Stimulated activated CD8-positive, alpha-beta memory T cell treated with anti-CD3 and anti-CD28 coated beads, Interleukin-2, amount 100 ng/mL, for 48 hours (primary cell): Measurements from ENCODE around the gene ACER3.
"Not testable (repeated sequence)": the region's sequence is repeated elsewhere in the genome, so short reads cannot be mapped to it uniquely, and the experiment has no call there.

ENCODE experiments used
- DNase-seq, 2 donors: peaks; one replicate each; pipeline ENCODE4 v3.0.0-alpha.2; 2020; ENCODE audit warnings: low read depth in 2 of 2

ACER3 gene

GRCh38 chr11:77038029-77038824 is 177.5 kb downstream of the ACER3 start:
- no peak for DNase-seq

GRCh38 chr11:77038825-77039326 is 178.2 kb downstream of the ACER3 start:
- DNase-seq = no peak

- no peak for DNase-seq
Measured at GRCh38 chr11:77039491-77040400, 179.0 kb downstream of the ACER3 start.

- DNase-seq = no peak
Measured at GRCh38 chr11:77040401-77040777, 179.7 kb downstream of the ACER3 start.

GRCh38 chr11:77040889-77041288 is 180.2 kb downstream of the ACER3 start:
- DNase-seq = no peak

- no peak for DNase-seq
Measured at GRCh38 chr11:77042111-77042726, 181.5 kb downstream of the ACER3 start.

GRCh38 chr11:77044356-77044755 is 183.6 kb downstream of the ACER3 start:
- DNase-seq = no peak

- DNase-seq = no peak
Measured at GRCh38 chr11:77044886-77045285, 184.2 kb downstream of the ACER3 start.

- DNase-seq = peak in 1 of 2 donors; percentile 45
Measured at GRCh38 chr11:77046060-77046501, 185.4 kb downstream of the ACER3 start.

DNA sequence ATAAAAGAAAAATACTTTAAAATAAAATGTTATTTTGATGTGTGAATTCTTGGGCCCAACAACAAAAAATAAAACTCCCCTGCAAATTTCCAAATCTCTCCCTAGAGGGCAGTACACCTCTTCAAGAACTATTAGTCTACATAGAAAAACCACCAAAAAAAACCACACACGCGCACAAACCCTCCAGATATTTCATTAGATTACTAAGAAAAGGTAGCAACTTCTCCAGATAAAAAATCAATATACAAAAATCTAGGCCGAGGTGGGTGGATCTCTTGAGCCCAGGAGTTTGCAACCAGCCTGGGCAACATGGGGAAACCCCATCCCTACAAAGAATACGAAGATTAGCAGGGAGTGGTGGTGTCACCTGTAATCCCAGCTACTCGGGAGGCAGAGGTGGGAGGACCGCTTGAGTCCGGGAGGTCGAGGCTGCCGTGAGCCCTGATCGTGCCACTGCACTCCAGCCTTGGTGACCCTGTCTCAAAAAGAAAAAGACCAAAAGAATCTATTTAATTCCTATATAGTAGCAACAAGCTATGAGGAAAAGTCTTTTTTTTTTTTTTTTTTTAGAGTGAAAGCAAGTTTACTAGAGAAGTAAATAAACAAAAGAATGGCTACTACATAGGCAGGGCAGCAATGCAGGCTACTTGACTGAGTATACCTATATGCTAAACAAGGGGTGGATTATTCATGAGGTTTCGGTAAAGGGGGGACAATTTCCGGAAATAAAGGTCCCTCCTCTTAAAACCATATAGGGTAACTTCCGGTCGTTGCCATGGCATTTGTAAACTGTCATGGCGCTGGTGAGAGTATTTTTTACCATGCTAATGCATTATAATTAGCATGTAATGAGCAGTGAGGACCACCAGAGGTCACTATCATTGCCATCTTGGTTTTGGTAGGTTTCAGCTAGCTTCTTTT is 186.5 kb downstream of the ACER3 start:
- DNase-seq = no peak

GRCh38 chr11:77047928-77048446 is 187.3 kb downstream of the ACER3 start:
- DNase-seq = not testable (repeated sequence)

DNA sequence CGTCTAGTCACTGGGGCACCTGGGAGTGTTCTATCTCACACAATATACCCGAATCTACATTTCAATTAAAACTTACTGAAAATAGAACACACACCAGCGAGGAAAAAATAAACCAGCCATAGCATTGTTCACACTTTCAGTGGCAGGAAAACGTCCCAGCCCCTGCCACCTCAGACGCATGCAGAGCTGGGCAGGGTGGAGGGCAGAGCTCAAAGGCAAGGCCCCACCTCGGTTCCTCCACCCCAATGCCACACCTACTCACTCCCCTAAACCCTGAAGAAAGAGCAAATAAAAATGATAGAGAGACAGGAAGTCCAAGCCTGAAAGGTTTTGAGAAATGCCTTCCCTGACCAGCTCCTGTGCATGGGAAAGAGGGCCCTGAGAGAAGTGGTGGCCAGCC is 188.3 kb downstream of the ACER3 start:
- DNase-seq = no peak

DNA sequence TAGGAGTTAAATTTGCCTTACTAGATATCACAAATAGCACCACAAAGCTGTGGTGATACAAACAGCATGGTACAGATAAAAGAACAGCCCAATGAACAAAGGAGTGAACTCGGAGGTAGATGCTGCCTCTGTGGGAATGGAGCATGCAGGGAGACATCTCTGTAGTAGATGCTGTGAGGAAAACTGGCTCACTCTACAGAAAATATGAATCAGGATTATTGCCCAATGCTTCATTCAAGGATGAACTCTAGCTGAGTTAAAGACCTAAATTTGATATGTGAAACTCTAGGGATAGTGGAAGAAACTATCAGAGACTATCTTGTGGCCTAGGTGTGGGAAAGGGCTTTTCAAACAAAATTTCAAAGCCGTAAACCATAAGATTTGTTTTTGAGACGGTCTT is 190.8 kb downstream of the ACER3 start:
- no peak for DNase-seq

DNA sequence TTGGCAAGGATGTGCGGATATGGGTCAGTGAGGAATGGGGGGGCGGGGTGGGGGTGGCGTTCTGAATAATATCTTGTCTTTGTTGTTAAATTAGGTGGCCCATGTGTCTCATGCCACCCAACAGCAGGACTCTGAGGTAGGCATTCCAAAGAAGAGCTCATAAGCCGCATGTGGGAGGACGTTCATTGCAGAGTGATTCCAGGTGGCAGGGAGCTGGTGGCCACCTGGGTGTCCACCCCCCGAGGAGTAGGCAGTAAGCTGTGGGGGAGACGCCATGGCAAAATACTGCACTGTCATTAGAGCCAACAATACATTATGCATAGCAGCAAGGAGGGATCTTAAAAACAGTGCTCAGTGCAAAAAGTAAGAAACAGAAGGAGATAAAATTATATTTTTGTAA is 191.8 kb downstream of the ACER3 start:
- DNase-seq = no peak

DNA sequence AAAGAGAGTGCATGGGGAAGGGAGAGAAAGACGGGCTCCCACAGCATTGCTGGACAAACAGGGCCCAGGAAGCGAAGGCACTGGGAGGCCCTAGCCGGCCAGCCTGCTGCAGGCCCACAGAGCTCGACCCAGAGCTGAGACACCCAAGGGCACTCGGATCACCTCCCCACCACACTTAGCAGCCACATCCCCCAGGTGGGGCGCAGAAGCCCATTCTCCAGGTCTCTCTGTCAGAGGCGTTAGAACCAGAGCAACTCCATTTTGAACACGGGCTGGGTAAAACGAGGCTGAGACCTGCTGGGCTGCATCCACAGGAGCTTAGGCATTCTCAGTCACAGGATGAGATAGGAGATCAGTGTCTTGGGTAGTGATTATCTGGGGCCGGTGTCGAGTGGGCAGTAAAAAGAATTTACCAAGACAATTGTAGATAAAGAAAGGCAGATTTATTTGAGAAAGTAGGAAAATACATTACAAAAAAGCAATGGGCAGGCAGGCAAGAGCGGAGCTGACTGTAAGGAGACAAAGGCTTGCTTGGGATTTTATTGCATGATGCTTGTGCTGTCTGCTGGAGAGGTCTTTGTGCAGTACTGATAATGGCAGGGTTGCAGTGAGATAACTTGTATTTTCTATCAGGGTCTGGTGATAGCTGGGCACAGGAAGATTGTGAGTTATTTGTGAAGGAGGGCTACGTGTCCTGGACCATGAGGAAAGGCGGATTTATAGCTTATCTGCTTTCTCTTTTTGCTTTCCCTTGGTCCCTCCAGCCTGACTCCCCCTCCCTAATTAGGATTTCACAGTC is 192.7 kb downstream of the ACER3 start:
- DNase-seq = no peak

- no peak for DNase-seq
Measured at GRCh38 chr11:77054084-77054483, 193.4 kb downstream of the ACER3 start.

DNA sequence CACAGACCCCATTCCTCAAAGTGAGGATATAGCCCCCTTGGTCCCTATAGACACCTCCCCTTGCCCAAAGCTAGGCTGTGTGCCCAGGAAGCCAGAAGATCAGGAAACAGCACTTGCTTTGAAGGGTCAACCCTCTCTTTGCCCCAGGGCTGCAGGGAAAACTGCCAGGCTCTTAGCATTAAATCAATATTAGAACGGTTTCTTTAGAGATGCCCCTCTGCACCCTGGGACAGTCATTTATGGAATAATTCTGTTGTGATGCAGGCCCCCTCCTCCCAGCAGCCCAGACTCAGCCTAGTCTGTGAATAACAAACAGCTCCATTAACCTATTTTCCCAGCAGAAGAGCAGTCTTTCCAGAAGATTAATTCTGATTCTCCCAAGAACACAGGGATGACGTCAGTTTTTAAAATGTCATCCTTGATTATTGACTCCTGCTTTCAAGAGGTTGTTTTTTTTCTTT is 194.4 kb downstream of the ACER3 start:
- DNase-seq = no peak

DNA sequence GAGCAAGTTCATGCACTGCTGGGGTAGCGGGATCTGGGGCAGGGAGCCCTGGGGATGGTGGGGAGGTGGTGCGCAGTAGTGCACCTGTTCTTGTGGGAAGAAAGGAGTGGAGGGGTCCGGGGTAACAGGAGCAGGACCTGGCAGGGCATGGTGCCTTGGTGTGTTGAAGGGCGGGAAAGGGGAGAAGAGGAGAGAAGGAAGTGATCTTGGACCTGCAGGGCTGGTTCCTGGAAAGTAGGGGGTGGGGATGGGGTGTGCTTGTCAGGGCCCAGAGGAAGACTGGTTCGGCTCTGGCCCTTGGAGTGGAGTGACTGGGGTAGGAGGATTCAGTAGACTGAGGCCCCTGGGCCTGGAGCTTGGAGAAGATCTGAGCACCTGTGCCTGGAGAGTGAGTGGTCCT is 195.2 kb downstream of the ACER3 start:
- DNase-seq = no peak

DNA sequence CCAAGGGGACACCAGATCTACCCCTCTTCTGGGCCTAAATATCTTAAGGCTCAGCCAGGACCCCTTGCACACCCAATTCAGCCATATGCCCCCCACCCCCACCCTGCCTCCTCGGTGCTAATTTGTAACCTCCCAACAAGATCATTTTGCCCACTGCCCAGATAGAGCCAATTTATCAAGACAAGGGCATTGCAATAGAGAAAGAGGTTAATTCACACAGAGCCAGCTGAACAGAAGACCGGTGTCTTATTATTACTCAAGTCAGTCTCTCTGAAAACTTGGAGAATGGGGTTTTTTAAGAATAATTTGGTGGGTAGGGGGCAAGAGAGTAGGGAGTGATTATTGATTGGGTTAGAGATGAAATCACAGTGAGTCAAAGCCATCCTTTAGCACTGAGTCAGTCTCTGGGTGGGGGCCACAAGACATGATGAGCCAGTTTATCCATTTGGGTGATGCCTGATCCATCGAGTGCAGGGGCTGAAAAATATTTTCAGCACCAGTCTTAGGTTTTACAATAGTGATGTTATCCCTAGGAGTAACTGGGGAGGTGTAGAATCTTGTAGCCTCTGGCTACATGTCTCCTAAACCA is 196.2 kb downstream of the ACER3 start:
- no peak for DNase-seq
